HEK293 (cell line): ENCODE results near the gene RUVBL1.

Experiments
- IKZF3 ChIP-seq: fragments of 450-650 bp; IDR thresholded peaks from 2 replicates; pipeline ENCODE4 v1.5.0; 2018; ENCODE audit warnings: missing biosample characterization, mild to moderate bottlenecking, missing genetic modification characterization, moderate library complexity
- ZNF292 ChIP-seq: fragments of 450-650 bp; formaldehyde crosslinking; IDR thresholded peaks from 2 replicates; pipeline ENCODE4 v1.5.1; 2016; ENCODE audit warnings: low read depth, missing biosample characterization, missing genetic modification characterization, borderline replicate concordance

DNA sequence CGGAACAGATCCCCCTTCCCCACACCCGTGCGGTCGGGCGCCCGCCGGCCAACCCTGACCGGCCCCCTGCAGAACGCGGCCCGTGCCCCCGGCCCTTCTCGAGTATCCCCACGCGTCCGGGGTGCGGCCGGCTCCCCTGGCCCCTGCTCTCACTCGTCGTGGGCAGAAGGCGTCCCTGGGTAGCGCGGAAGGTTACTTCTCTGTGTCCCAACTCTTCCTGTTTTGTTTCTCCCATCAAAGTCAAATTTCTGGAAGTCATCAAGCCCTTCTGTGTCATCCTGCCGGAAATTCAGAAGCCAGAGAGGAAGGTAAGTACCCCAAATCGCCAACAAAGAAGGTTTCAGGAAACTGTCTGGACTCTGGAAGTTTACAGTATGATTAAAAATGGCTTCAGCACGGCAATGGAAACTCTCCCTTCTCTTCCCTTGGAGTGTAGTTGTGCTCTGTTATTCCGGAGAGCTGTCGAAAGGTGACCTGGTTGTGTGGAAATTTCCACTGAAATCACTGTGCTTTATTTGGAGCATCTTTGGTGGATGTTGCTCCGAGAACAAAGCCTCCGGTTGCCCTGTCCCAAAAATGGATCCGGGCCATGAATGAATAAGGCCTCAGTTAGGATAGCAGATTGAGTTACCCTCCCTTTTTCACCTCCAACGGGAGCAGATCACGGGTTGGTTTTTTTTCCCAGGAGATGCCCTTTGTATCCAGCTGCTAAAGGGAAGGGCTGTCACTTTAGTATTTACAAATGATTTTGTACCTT, 70.8 kb downstream of the RUVBL1 start:
- TF ChIP-seq ZNF292 (no peak), IKZF3 (tag by site-specific recombination) (no peak)
